Upper lobe of left lung (tissue), 6 donors: ENCODE results near the gene MAP4K1. TPM values are rescaled to one million over a fixed set of nuclear protein-coding genes. Genes with fewer than 3 reads are reported as not detected.
"Not testable (repeated sequence)": the region's sequence is repeated elsewhere in the genome, so short reads cannot be mapped to it uniquely, and the experiment has no call there.

Experiments used
- ATAC-seq, 2 donors: fragments of 200-7000 bp; cut with Tn5 transposase; one replicate each; pipeline ENCODE4 v1.9.1; 2022; ENCODE audit warnings: mild to moderate bottlenecking in 2 of 2, moderate library complexity in 2 of 2; ENCODE audit not compliant: low FRiP score in 2 of 2
- DNase-seq, 2 donors: peaks; one replicate each; pipeline ENCODE4 v3.0.0-alpha.2; 2019 to 2020
- H3K27ac ChIP-seq, 4 donors: fragments of 200-600 bp; sonication (generic); one replicate each; pipeline ENCODE4 v1.5.1; 2016 to 2019
- H3K27me3 ChIP-seq, 4 donors: fragments of 200-600 bp; sonication (generic); one replicate each; pipeline ENCODE4 v1.5.1; 2017 to 2019
- H3K36me3 ChIP-seq, 4 donors: fragments of 200-600 bp; sonication (generic); one replicate each; pipeline ENCODE4 v1.5.1; 2016 to 2019
- H3K4me1 ChIP-seq, 4 donors: fragments of 200-600 bp; sonication (generic); one replicate each; pipeline ENCODE4 v1.5.1; 2018 to 2019
- H3K4me3 ChIP-seq, 4 donors: fragments of 200-600 bp; sonication (generic); one replicate each; pipeline ENCODE4 v1.5.1; 2017 to 2019; ENCODE audit warnings: mild to moderate bottlenecking in 2 of 4, moderate library complexity in 1 of 4
- H3K9me3 ChIP-seq, 4 donors: fragments of 200-600 bp; sonication (generic); one replicate each; pipeline ENCODE4 v1.5.1; 2018 to 2019
- EP300 ChIP-seq, 4 donors: sonication (generic); formaldehyde crosslinking; IDR thresholded peaks; one replicate each; pipeline ENCODE4 v1.5.1; 2017; ENCODE audit warnings: antibody characterized with exemption in 4 of 4, control low read depth in 2 of 4
- POLR2A ChIP-seq, 4 donors: fragments of 450-650 bp; IDR thresholded peaks; one replicate each; pipeline ENCODE4 v1.5.1; 2016 to 2017; ENCODE audit warnings: antibody characterized with exemption in 4 of 4, mild to moderate bottlenecking in 2 of 4
- POLR2AphosphoS5 ChIP-seq, 2 donors: sonication (generic); formaldehyde crosslinking; IDR thresholded peaks; one replicate each; pipeline ENCODE4 v1.5.1; 2017; ENCODE audit warnings: antibody characterized with exemption in 2 of 2
- WGBS, 2 donors: methylation state at CpG; one replicate each; pipeline ENCODE4 v1.1.5; 2017 to 2018; 5-methylcytosine and 5-hydroxymethylcytosine counted together
- total RNA-seq, 6 donors: library from RNA; depleted of rRNA in 4 of 6; stranded (reverse); fragments of >200 nt in 4 of 6; gene quantifications; one replicate each; pipeline versions ENCODE4 v1.1.0 to v1.2.1, GENCODE V29; 2016 to 2021
- TF ChIP-seq, protein P1 (sequence below), 6 experiments: fragments of 450-650 bp in 4 of 6; fragments of 200-600 bp in 2 of 6; sonication (generic) in 2 of 6; IDR thresholded peaks; one replicate each; pipeline ENCODE4 v1.5.1; 2016 to 2019; ENCODE audit warnings: antibody characterized with exemption in 6 of 6
- donor health status: DM: no; HTN: no; CAD: no; lungs with moderate emphysema.
- donor health status: DM: no; HTN: yes; CAD: no; lungs with severe emphysema.

Gene MAP4K1
- total RNA-seq, 6 donors from 2014 or later = 6.2 to 28.3 (median 9.9) TPM

DNA sequence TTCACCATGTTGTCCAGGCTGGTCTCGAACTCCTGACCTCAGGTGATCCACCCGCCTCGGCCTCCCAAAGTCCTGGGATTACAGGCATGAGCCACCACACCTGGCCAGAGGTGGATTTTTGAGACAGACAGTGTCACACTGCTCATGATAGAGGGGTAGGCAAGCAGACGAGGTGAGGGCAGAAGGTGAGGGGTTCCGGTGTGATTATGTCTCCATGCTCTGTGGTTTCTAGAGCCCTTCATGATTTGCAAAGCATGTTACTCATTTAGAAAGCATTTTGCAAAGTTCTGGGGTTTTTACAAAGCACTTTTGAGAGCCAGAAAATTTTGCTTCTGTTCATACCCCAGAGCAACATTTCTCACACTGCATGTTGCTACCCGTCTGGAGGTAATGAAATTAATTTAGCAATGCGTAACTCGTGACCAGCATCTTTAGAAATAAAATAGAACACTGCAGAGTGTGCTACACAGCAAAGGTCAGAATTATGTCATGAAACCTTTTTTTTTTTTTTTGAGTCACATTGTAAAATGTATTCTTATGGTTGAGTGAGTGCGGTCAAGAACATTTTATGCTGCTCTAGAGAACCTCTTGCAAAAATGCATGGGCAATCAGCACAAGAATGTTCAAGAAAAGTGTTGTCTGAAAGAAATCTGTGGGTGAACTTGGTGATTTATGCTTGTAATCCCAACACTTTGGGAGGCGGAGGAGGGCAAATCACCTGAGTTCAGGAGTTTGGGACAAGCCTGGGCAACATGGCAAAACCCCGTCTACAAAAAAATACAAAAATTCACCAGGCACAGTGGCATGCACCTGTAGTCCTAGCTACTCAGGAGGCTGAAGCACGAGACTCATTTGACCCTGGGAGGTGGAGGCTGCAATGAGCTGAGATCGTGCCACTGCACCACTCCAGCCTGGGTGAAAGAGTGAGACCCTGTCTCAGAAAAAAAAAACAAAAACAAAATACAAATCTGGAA lies 58.0 kb downstream of the MAP4K1 start:
- H3K36me3 ChIP-seq = no peaks in the 10 kb centered on the region
- peaks cover 0 to 3% (median 1%) of the 10 kb centered on the region in 4 donors for H3K4me1 ChIP-seq
- DNase-seq (no peak), ATAC-seq (no peak)
- no peak overlapping the region for H3K4me3 ChIP-seq
- 66 to 67% methylated on average over 12 to 13 of the region's 13 CpGs for WGBS, 2 donors
- H3K27me3 ChIP-seq = peaks cover 0 to 2% (median 0%) of the 10 kb centered on the region in 4 donors
- no peaks in the 10 kb centered on the region for H3K9me3 ChIP-seq
- H3K27ac ChIP-seq = no peak overlapping the region
- TF ChIP-seq POLR2A (IDR thresholded peaks at IDR 0.05) = no peak
- TF ChIP-seq EP300 (IDR thresholded peaks at IDR 0.05) = no peak
- no peak for TF ChIP-seq POLR2AphosphoS5 (IDR thresholded peaks at IDR 0.05)
- TF ChIP-seq, protein P1, sequence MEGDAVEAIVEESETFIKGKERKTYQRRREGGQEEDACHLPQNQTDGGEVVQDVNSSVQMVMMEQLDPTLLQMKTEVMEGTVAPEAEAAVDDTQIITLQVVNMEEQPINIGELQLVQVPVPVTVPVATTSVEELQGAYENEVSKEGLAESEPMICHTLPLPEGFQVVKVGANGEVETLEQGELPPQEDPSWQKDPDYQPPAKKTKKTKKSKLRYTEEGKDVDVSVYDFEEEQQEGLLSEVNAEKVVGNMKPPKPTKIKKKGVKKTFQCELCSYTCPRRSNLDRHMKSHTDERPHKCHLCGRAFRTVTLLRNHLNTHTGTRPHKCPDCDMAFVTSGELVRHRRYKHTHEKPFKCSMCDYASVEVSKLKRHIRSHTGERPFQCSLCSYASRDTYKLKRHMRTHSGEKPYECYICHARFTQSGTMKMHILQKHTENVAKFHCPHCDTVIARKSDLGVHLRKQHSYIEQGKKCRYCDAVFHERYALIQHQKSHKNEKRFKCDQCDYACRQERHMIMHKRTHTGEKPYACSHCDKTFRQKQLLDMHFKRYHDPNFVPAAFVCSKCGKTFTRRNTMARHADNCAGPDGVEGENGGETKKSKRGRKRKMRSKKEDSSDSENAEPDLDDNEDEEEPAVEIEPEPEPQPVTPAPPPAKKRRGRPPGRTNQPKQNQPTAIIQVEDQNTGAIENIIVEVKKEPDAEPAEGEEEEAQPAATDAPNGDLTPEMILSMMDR (IDR thresholded peaks at IDR 0.05) = no peak

DNA sequence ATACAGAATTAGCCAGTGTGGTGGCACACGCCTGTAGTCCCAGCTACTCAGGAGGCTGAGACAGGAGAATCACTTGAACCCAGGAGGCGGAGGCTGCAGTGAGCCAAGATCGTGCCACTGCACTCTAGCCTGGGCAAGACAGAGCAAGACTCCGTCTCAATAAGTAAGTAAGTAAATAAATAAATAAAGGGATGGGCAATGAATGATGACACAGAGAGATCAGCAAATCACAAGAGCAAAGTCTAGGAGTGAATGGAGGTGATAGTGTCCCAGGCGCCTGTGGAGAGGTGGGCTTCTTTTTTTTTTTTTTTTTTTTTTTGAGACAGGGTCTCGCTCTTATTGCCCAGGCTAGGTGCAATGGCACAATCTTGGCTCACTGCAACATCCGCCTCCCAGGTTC lies 58.8 kb downstream of the MAP4K1 start:
- not testable (repeated sequence) for H3K9me3 ChIP-seq, DNase-seq, H3K27ac ChIP-seq, H3K27me3 ChIP-seq, H3K4me1 ChIP-seq, H3K4me3 ChIP-seq, ATAC-seq, H3K36me3 ChIP-seq
- WGBS, 2 donors = 73 to 83% methylated on average over 7 of the region's 7 CpGs

DNA sequence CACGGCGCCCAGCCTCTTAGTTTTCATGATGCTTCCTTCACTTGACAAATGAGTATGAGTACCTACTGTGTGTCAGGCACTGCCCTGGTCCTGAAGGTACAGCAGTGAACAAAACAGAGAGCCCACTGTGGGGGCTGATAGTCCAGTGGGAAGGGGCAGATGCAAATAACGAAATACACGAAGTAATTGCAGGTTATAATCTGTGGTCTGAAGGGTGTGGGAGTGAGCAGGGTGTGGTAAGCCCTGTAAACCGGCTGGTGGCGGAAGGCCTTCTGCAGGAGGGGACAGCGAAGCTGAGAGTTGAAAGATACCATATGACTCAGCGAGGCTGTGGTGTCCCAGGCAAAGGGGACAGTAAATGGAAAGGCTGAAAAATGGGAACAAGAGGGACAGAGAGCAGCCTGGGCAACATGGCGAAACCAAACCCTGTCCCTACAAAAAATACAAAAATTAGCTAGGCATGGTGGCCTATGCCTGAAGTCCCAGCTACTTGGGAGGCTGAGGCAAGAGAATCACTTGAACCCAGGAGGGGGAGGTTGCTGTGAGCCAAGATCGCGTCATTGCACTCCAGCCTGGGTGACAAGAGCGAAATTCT lies 60.5 kb downstream of the MAP4K1 start:
- no peak for DNase-seq

DNA sequence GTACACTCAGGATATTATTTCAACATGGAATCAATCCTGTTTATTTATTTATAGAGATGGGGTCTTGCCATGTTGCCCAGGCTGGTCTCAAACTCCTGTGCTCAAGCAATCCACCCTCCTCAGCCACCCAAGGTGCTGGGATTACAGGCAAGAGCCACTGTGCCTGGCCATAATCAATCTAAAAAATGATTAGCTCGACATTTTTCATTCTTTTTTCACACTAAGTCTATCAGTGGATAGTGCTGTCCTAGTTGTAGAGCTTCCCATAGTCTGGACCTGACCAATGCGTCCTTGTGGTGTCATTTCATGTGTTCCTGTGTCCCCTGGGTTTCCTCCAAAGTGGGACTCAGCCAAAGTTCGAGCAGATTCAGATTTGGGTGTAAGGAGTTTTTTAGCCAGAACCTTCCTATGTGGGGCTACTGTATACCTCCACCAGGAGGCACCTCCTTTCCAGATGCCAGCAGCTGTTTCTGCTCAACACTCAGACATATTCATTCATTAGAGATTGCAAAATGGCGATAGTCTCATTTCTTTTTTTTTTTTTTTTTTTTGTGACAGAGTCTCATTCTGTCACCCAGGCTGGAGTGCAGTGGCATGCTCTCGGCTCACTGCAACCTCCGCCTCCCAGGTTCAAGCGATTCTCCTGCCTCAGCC lies 61.1 kb downstream of the MAP4K1 start:
- no peak for DNase-seq
- H3K27me3 ChIP-seq = no peaks in the 10 kb centered on the region
- 62 to 71% methylated on average over 7 of the region's 7 CpGs for WGBS, 2 donors
- ATAC-seq = no peak
- H3K9me3 ChIP-seq = no peaks in the 10 kb centered on the region
- TF ChIP-seq POLR2AphosphoS5 (IDR thresholded peaks at IDR 0.05) (no peak), EP300 (IDR thresholded peaks at IDR 0.05) (no peak), POLR2A (IDR thresholded peaks at IDR 0.05) (no peak)
- TF ChIP-seq, protein P1 (IDR thresholded peaks at IDR 0.05) = no peak
- no peaks in the 10 kb centered on the region for H3K4me1 ChIP-seq
- no peak overlapping the region for H3K27ac ChIP-seq
- H3K4me3 ChIP-seq = no peak overlapping the region
- H3K36me3 ChIP-seq = no peaks in the 10 kb centered on the region

More for the DNA sequence above, 60.5 kb downstream of the MAP4K1 start:
- Histone ChIP-seq H3K4me1 (no peaks in the 10 kb centered on the region), H3K27me3 (no peaks in the 10 kb centered on the region), H3K9me3 (no peaks in the 10 kb centered on the region), H3K27ac (no peak overlapping the region), H3K36me3 (no peaks in the 10 kb centered on the region), H3K4me3 (no peak overlapping the region)
- ATAC-seq = peak; percentile 49 to 63
- 61 to 77% methylated on average over 12 of the region's 12 CpGs for WGBS, 2 donors
- TF ChIP-seq EP300 (IDR thresholded peaks at IDR 0.05) (no peak), POLR2AphosphoS5 (IDR thresholded peaks at IDR 0.05) (no peak), POLR2A (IDR thresholded peaks at IDR 0.05) (no peak)
- TF ChIP-seq, protein P1 (IDR thresholded peaks at IDR 0.05) = no peak

DNA sequence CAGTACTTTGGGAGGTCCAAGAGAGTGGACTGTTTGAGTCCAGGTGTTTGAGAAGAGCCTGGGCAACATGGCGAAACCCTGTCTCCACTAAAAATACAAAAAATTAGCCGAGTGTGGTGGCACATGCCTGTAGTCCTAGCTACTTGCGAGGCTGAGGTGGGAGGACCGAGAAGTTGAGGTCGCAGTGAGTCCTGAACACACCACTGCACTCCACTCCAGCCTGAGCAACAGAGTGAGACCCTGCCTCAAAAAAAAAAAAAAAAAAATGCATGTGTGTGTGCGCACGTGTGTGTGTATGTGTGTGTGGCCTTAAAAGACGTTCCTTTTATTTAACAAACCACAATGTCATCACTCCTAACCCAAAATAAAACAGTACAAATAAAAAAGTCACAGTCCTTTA lies 62.6 kb downstream of the MAP4K1 start:
- no peaks in the 10 kb centered on the region for H3K4me1 ChIP-seq
- H3K9me3 ChIP-seq = no peaks in the 10 kb centered on the region
- no peaks in the 10 kb centered on the region for H3K36me3 ChIP-seq
- no peak for ATAC-seq
- H3K27me3 ChIP-seq = no peaks in the 10 kb centered on the region
- H3K27ac ChIP-seq = no peak overlapping the region
- no peak overlapping the region for H3K4me3 ChIP-seq
- WGBS, 2 donors = 77 to 80% methylated on average over 8 of the region's 8 CpGs
- DNase-seq = no peak
- TF ChIP-seq POLR2AphosphoS5 (IDR thresholded peaks at IDR 0.05) (no peak), EP300 (IDR thresholded peaks at IDR 0.05) (no peak), POLR2A (IDR thresholded peaks at IDR 0.05) (no peak)
- TF ChIP-seq, protein P1 (IDR thresholded peaks at IDR 0.05) = no peak
